ENCODE data around the gene FRMD3.
A peak's percentile ranks its signal among the peaks of the same experiment; 100 is the strongest.

The FRMD3 gene

GRCh38 chr9:83574482-83574881, 36.3 kb upstream of the FRMD3 start:
- Histone ChIP-seq H2BK120ac (ENCODE audit: insufficient read depth, low read length, poor library complexity) (no peak overlapping the region), H3K9ac (ENCODE audit: low read length) (no peak overlapping the region), H3K27me3 (ENCODE audit: insufficient read depth, low read length) (no peaks in the 10 kb centered on the region), H2BK12ac (ENCODE audit: low read length) (no peak overlapping the region), H3K4me1 (ENCODE audit: control insufficient read depth in 1 of 2, insufficient read depth in 2 of 2, low read length in 2 of 2) (peaks cover 0 to 2% of the 10 kb centered on the region in 2 experiments), H2BK5ac (ENCODE audit: low read depth, low read length, poor library complexity) (no peak overlapping the region), H4K91ac (ENCODE audit: low read depth, low read length) (no peak overlapping the region), H3K23ac (ENCODE audit: low read length) (no peak overlapping the region), H3K27ac (ENCODE audit: low read depth, low read length) (no peak overlapping the region), H3K18ac (ENCODE audit: low read length) (no peak overlapping the region), H3K36me3 (ENCODE audit: control insufficient read depth in 1 of 2, insufficient read depth in 2 of 2, low read length in 2 of 2) (no peaks in the 10 kb centered on the region), H4K8ac (ENCODE audit: low read depth, low read length) (no peak overlapping the region), H3K4ac (ENCODE audit: low read depth, low read length) (no peak overlapping the region), H3K4me2 (ENCODE audit: low read length) (no peak overlapping the region), H3K9me3 (ENCODE audit: insufficient read depth, low read depth, low read length) (no peaks in the 10 kb centered on the region), H3K79me1 (ENCODE audit: low read length) (no peaks in the 10 kb centered on the region), H3K14ac (ENCODE audit: low read length) (no peak overlapping the region), H3K4me3 (ENCODE audit: low read depth, low read length) (no peak overlapping the region), H3K79me2 (ENCODE audit: control insufficient read depth, insufficient read depth, low read length, poor library complexity) (no peaks in the 10 kb centered on the region), H2AK5ac (ENCODE audit: low read length) (no peak overlapping the region), H2AFZ (ENCODE audit: insufficient read depth, low read length, poor library complexity) (no peak overlapping the region), H4K12ac (ENCODE audit: low read depth, low read length) (no peak overlapping the region)
- no peak for DNase-seq
- WGBS (ENCODE audit: extremely low coverage, insufficient coverage, insufficient read length), result no CpG with 5 or more reads among the region's 1 CpG

GRCh38 chr9:83572524-83572923, 34.3 kb upstream of the FRMD3 start:
- no peaks in the 10 kb centered on the region for H3K79me1 ChIP-seq (ENCODE audit: low read length)
- H2BK5ac ChIP-seq (ENCODE audit: low read depth, low read length, poor library complexity), result no peak overlapping the region
- peaks cover 0 to 2% of the 10 kb centered on the region in 2 experiments for H3K4me1 ChIP-seq (ENCODE audit: control insufficient read depth in 1 of 2, insufficient read depth in 2 of 2, low read length in 2 of 2)
- H3K36me3 ChIP-seq (ENCODE audit: control insufficient read depth in 1 of 2, insufficient read depth in 2 of 2, low read length in 2 of 2), result no peaks in the 10 kb centered on the region
- no peak overlapping the region for H2AFZ ChIP-seq (ENCODE audit: insufficient read depth, low read length, poor library complexity)
- H3K4ac ChIP-seq (ENCODE audit: low read depth, low read length), result no peak overlapping the region
- no peaks in the 10 kb centered on the region for H3K79me2 ChIP-seq (ENCODE audit: control insufficient read depth, insufficient read depth, low read length, poor library complexity)
- no peak overlapping the region for H4K12ac ChIP-seq (ENCODE audit: low read depth, low read length)
- no peak overlapping the region for H3K18ac ChIP-seq (ENCODE audit: low read length)
- H3K27ac ChIP-seq (ENCODE audit: low read depth, low read length), result no peak overlapping the region
- H2AK5ac ChIP-seq (ENCODE audit: low read length), result no peak overlapping the region
- H3K23ac ChIP-seq (ENCODE audit: low read length), result no peak overlapping the region
- DNase-seq, result peak in 1 of 2 donors; percentile 19
- H2BK12ac ChIP-seq (ENCODE audit: low read length), result no peak overlapping the region
- no peaks in the 10 kb centered on the region for H3K27me3 ChIP-seq (ENCODE audit: insufficient read depth, low read length)
- no peak overlapping the region for H3K4me2 ChIP-seq (ENCODE audit: low read length)
- H3K9ac ChIP-seq (ENCODE audit: low read length), result no peak overlapping the region
- H2BK120ac ChIP-seq (ENCODE audit: insufficient read depth, low read length, poor library complexity), result no peak overlapping the region
- H4K91ac ChIP-seq (ENCODE audit: low read depth, low read length), result no peak overlapping the region
- H3K4me3 ChIP-seq (ENCODE audit: low read depth, low read length), result no peak overlapping the region
- no peak overlapping the region for H3K14ac ChIP-seq (ENCODE audit: low read length)
- H4K8ac ChIP-seq (ENCODE audit: low read depth, low read length), result no peak overlapping the region
- no CpG with 5 or more reads among the region's 5 CpGs for WGBS (ENCODE audit: extremely low coverage, insufficient coverage, insufficient read length)
- no peaks in the 10 kb centered on the region for H3K9me3 ChIP-seq (ENCODE audit: insufficient read depth, low read depth, low read length)

GRCh38 chr9:83570359-83570758, 32.2 kb upstream of the FRMD3 start:
- Histone ChIP-seq H3K79me2 (ENCODE audit: control insufficient read depth, insufficient read depth, low read length, poor library complexity) (no peaks in the 10 kb centered on the region), H4K91ac (ENCODE audit: low read depth, low read length) (no peak overlapping the region), H3K9ac (ENCODE audit: low read length) (no peak overlapping the region), H2AK5ac (ENCODE audit: low read length) (no peak overlapping the region), H3K4me1 (ENCODE audit: control insufficient read depth in 1 of 2, insufficient read depth in 2 of 2, low read length in 2 of 2) (peaks cover 0 to 2% of the 10 kb centered on the region in 2 experiments), H2BK12ac (ENCODE audit: low read length) (no peak overlapping the region), H3K23ac (ENCODE audit: low read length) (no peak overlapping the region), H3K27me3 (ENCODE audit: insufficient read depth, low read length) (no peaks in the 10 kb centered on the region), H2BK5ac (ENCODE audit: low read depth, low read length, poor library complexity) (no peak overlapping the region), H4K12ac (ENCODE audit: low read depth, low read length) (no peak overlapping the region), H3K18ac (ENCODE audit: low read length) (no peak overlapping the region), H3K36me3 (ENCODE audit: control insufficient read depth in 1 of 2, insufficient read depth in 2 of 2, low read length in 2 of 2) (no peaks in the 10 kb centered on the region), H4K8ac (ENCODE audit: low read depth, low read length) (no peak overlapping the region), H3K4me3 (ENCODE audit: low read depth, low read length) (no peak overlapping the region), H2AFZ (ENCODE audit: insufficient read depth, low read length, poor library complexity) (no peak overlapping the region), H3K4ac (ENCODE audit: low read depth, low read length) (no peak overlapping the region), H3K14ac (ENCODE audit: low read length) (no peak overlapping the region), H2BK120ac (ENCODE audit: insufficient read depth, low read length, poor library complexity) (no peak overlapping the region), H3K79me1 (ENCODE audit: low read length) (no peaks in the 10 kb centered on the region), H3K27ac (ENCODE audit: low read depth, low read length) (no peak overlapping the region), H3K9me3 (ENCODE audit: insufficient read depth, low read depth, low read length) (peaks cover 3% of the 10 kb centered on the region), H3K4me2 (ENCODE audit: low read length) (no peak overlapping the region)
- DNase-seq, result peak; percentile 86 to 97
- WGBS (ENCODE audit: extremely low coverage, insufficient coverage, insufficient read length), result no CpG with 5 or more reads among the region's 1 CpG

- DNase-seq, result no peak
- H3K4me1 ChIP-seq (ENCODE audit: control insufficient read depth in 1 of 2, insufficient read depth in 2 of 2, low read length in 2 of 2), result peaks cover 0 to 2% of the 10 kb centered on the region in 2 experiments
- no peak overlapping the region for H3K27ac ChIP-seq (ENCODE audit: low read depth, low read length)
- no peak overlapping the region for H3K18ac ChIP-seq (ENCODE audit: low read length)
- H3K27me3 ChIP-seq (ENCODE audit: insufficient read depth, low read length), result no peaks in the 10 kb centered on the region
- H3K36me3 ChIP-seq (ENCODE audit: control insufficient read depth in 1 of 2, insufficient read depth in 2 of 2, low read length in 2 of 2), result no peaks in the 10 kb centered on the region
- no peak overlapping the region for H4K8ac ChIP-seq (ENCODE audit: low read depth, low read length)
- H4K91ac ChIP-seq (ENCODE audit: low read depth, low read length), result no peak overlapping the region
- no peak overlapping the region for H2AFZ ChIP-seq (ENCODE audit: insufficient read depth, low read length, poor library complexity)
- no CpG with 5 or more reads among the region's 2 CpGs for WGBS (ENCODE audit: extremely low coverage, insufficient coverage, insufficient read length)
- no peak overlapping the region for H2BK12ac ChIP-seq (ENCODE audit: low read length)
- H3K79me2 ChIP-seq (ENCODE audit: control insufficient read depth, insufficient read depth, low read length, poor library complexity), result no peaks in the 10 kb centered on the region
- H2BK5ac ChIP-seq (ENCODE audit: low read depth, low read length, poor library complexity), result no peak overlapping the region
- no peak overlapping the region for H4K12ac ChIP-seq (ENCODE audit: low read depth, low read length)
- H3K14ac ChIP-seq (ENCODE audit: low read length), result no peak overlapping the region
- H3K4ac ChIP-seq (ENCODE audit: low read depth, low read length), result no peak overlapping the region
- peaks cover 3% of the 10 kb centered on the region for H3K9me3 ChIP-seq (ENCODE audit: insufficient read depth, low read depth, low read length)
- no peak overlapping the region for H3K4me2 ChIP-seq (ENCODE audit: low read length)
- H3K9ac ChIP-seq (ENCODE audit: low read length), result no peak overlapping the region
- H2AK5ac ChIP-seq (ENCODE audit: low read length), result no peak overlapping the region
- no peak overlapping the region for H3K23ac ChIP-seq (ENCODE audit: low read length)
- H2BK120ac ChIP-seq (ENCODE audit: insufficient read depth, low read length, poor library complexity), result no peak overlapping the region
- no peak overlapping the region for H3K4me3 ChIP-seq (ENCODE audit: low read depth, low read length)
- H3K79me1 ChIP-seq (ENCODE audit: low read length), result no peaks in the 10 kb centered on the region
Observed at GRCh38 chr9:83569326-83569725, 31.1 kb upstream of the FRMD3 start.
